OCI-LY7 (cell line): ENCODE measurements around the gene KRTAP5-8. TPM values are rescaled to one million over a fixed set of nuclear protein-coding genes. Genes with fewer than 3 reads are reported as not detected.

Experiments
- BruUV-seq: library from RNA; stranded (reverse); fragments of 400-500 nt; replicated peaks from 2 replicates; lab custom pipeline; 2021; lab: Mats Ljungman, UMichigan
- CTCF ChIA-PET: fragments of 300-600 bp; sonication (Branson Sonifier 250); formaldehyde crosslinking; loops from one replicate; lab custom pipeline; 2022; ENCODE audit warnings: antibody characterized with exemption; ENCODE audit not compliant: unreplicated experiment; lab: Charles Lee
- POLR2A ChIA-PET: fragments of 300-600 bp; sonication (Branson Sonifier 250); formaldehyde crosslinking; loops from one replicate; lab custom pipeline; 2022; ENCODE audit warnings: antibody characterized with exemption; lab: Charles Lee
- DNase-seq: peaks from one replicate; pipeline ENCODE4 v3.0.0-alpha.2; 2015; ENCODE audit warnings: low spot score
- H2AFZ ChIP-seq: fragments of 200-600 bp; sonication (generic), shearing (Covaris generic); 2 replicates; pipeline ENCODE4 v1.6.1; 2014; ENCODE audit warnings: mild to moderate bottlenecking, antibody characterized with exemption, low read length, moderate library complexity
- H3K27ac ChIP-seq: fragments of 200-600 bp; sonication (generic); 2 replicates; pipeline ENCODE4 v1.5.1; 2014; ENCODE audit warnings: mixed run types, low read depth, mild to moderate bottlenecking, moderate library complexity, low read length, inconsistent platforms; ENCODE audit not compliant: poor library complexity, severe bottlenecking
- H3K36me3 ChIP-seq: fragments of 200-600 bp; sonication (generic); 2 replicates; pipeline ENCODE4 v1.6.1; 2014; ENCODE audit warnings: mild to moderate bottlenecking, antibody characterized with exemption, low read length, moderate library complexity, mixed read lengths; ENCODE audit not compliant: insufficient read depth
- H3K4me1 ChIP-seq: fragments of 200-600 bp; sonication (generic); 2 replicates; pipeline ENCODE4 v1.5.1; 2014; ENCODE audit warnings: mild to moderate bottlenecking, low read length; ENCODE audit not compliant: insufficient read depth, poor library complexity, severe bottlenecking
- H3K4me2 ChIP-seq: fragments of 200-600 bp; sonication (generic); 2 replicates; pipeline ENCODE4 v1.6.1; 2014; ENCODE audit warnings: mild to moderate bottlenecking, low read length
- H3K4me3 ChIP-seq: fragments of 200-600 bp; sonication (generic); 2 replicates; pipeline ENCODE4 v1.5.1; 2014; ENCODE audit warnings: mild to moderate bottlenecking, low read depth, low read length; ENCODE audit not compliant: poor library complexity, severe bottlenecking
- H3K79me2 ChIP-seq: fragments of 200-600 bp; sonication (generic); 2 replicates; pipeline ENCODE4 v1.6.1; 2016; ENCODE audit warnings: low read depth, mild to moderate bottlenecking, low read length, moderate library complexity, mixed read lengths; ENCODE audit not compliant: insufficient read depth
- H3K9me2 ChIP-seq: fragments of 200-600 bp; sonication (generic); 2 replicates; pipeline ENCODE4 v1.6.1; 2016; ENCODE audit warnings: mild to moderate bottlenecking, low read length, mixed read lengths; ENCODE audit not compliant: insufficient read depth
- H3K9me3 ChIP-seq: fragments of 200-600 bp; sonication (generic); 2 replicates; pipeline ENCODE4 v1.6.1; 2014; ENCODE audit warnings: mild to moderate bottlenecking, mixed run types, low read length, mixed read lengths
- H4K20me1 ChIP-seq: fragments of 200-600 bp; sonication (generic); 2 replicates; pipeline ENCODE4 v1.6.1; 2014; ENCODE audit warnings: mild to moderate bottlenecking, antibody characterized with exemption, low read length, moderate library complexity, mixed read lengths; ENCODE audit not compliant: insufficient read depth
- EZH2phosphoT487 ChIP-seq: fragments of 200-600 bp; sonication (generic); IDR thresholded peaks from 2 replicates; pipeline ENCODE4 v1.6.1; 2018; ENCODE audit warnings: low read depth, borderline replicate concordance, mild to moderate bottlenecking, mixed run types, antibody characterized with exemption, low read length, moderate library complexity, mixed read lengths
- intact Hi-C: fragments of 100-400 bp; cut with micrococcal nuclease; formaldehyde crosslinking; loops from one replicate; pipeline ENCODE4 v1.10.0; 2022; ENCODE audit not compliant: unreplicated experiment
- total RNA-seq, 2 experiments: library from RNA; depleted of rRNA in 1 of 2; stranded (reverse); fragments of >200 nt in 1 of 2; shearing (Covaris generic) in 1 of 2; gene quantifications; 2 replicates each; pipeline ENCODE4 v1.2.3, GENCODE V29; 2014 to 2022
- TF ChIP-seq, protein P1 (sequence below): fragments of 200-600 bp; sonication (generic); conservative IDR thresholded peaks from 2 replicates; pipeline ENCODE4 v1.5.1; 2014; ENCODE audit warnings: mild to moderate bottlenecking, antibody characterized with exemption, low read length, moderate library complexity, mixed read lengths

The KRTAP5-8 gene
- total RNA-seq, 2 experiments from 2014 or later: not detected

GRCh38 chr11:71555508-71555907 is 17.7 kb downstream of the KRTAP5-8 start:
- Histone ChIP-seq H3K4me3 (no peak overlapping the region), H3K36me3 (no peaks in the 10 kb centered on the region), H3K9me2 (no peaks in the 10 kb centered on the region), H3K27ac (no peak overlapping the region), H4K20me1 (no peaks in the 10 kb centered on the region), H3K9me3 (no peaks in the 10 kb centered on the region), H2AFZ (no peak overlapping the region), H3K4me2 (no peak overlapping the region), H3K79me2 (no peaks in the 10 kb centered on the region), H3K4me1 (no peaks in the 10 kb centered on the region)
- ChIA-PET CTCF (no interaction called here), POLR2A (no interaction called here)
- BruUV-seq: no TSS peak
- no peak for DNase-seq
- intact Hi-C loops: no loop called here
- TF ChIP-seq, protein P1, sequence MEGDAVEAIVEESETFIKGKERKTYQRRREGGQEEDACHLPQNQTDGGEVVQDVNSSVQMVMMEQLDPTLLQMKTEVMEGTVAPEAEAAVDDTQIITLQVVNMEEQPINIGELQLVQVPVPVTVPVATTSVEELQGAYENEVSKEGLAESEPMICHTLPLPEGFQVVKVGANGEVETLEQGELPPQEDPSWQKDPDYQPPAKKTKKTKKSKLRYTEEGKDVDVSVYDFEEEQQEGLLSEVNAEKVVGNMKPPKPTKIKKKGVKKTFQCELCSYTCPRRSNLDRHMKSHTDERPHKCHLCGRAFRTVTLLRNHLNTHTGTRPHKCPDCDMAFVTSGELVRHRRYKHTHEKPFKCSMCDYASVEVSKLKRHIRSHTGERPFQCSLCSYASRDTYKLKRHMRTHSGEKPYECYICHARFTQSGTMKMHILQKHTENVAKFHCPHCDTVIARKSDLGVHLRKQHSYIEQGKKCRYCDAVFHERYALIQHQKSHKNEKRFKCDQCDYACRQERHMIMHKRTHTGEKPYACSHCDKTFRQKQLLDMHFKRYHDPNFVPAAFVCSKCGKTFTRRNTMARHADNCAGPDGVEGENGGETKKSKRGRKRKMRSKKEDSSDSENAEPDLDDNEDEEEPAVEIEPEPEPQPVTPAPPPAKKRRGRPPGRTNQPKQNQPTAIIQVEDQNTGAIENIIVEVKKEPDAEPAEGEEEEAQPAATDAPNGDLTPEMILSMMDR: no peak
- TF ChIP-seq EZH2phosphoT487: no peak

GRCh38 chr11:71556018-71556417 is 18.2 kb downstream of the KRTAP5-8 start:
- Histone ChIP-seq H3K79me2 (no peaks in the 10 kb centered on the region), H2AFZ (no peak overlapping the region), H3K4me3 (no peak overlapping the region), H3K9me2 (no peaks in the 10 kb centered on the region), H3K36me3 (no peaks in the 10 kb centered on the region), H3K27ac (no peak overlapping the region), H3K4me1 (no peaks in the 10 kb centered on the region), H4K20me1 (no peaks in the 10 kb centered on the region), H3K9me3 (no peaks in the 10 kb centered on the region), H3K4me2 (no peak overlapping the region)
- TF ChIP-seq EZH2phosphoT487: no peak
- TF ChIP-seq, protein P1: no peak
- no TSS peak for BruUV-seq
- intact Hi-C loops: no loop called here
- ChIA-PET CTCF (no interaction called here), POLR2A (no interaction called here)
- DNase-seq: no peak

GRCh38 chr11:71557257-71557656 is 19.4 kb downstream of the KRTAP5-8 start:
- Histone ChIP-seq H3K4me1 (no peaks in the 10 kb centered on the region), H4K20me1 (no peaks in the 10 kb centered on the region), H3K9me2 (no peaks in the 10 kb centered on the region), H3K79me2 (no peaks in the 10 kb centered on the region), H3K36me3 (no peaks in the 10 kb centered on the region), H3K27ac (no peak overlapping the region), H3K4me2 (no peak overlapping the region), H2AFZ (no peak overlapping the region), H3K4me3 (no peak overlapping the region), H3K9me3 (no peaks in the 10 kb centered on the region)
- TF ChIP-seq, protein P1: no peak
- no peak for TF ChIP-seq EZH2phosphoT487
- ChIA-PET CTCF (no interaction called here), POLR2A (no interaction called here)
- intact Hi-C loops: no loop called here
- no TSS peak for BruUV-seq
- no peak for DNase-seq
